PFSK-1 (cell line): ENCODE data around the gene COQ9.

ENCODE experiments used
- FOXP2 ChIP-seq: optimal IDR thresholded peaks from 2 replicates; pipeline ENCODE3; 2011; ENCODE audit warnings: borderline replicate concordance, control low read depth, inconsistent platforms; ENCODE audit not compliant: insufficient read depth; ENCODE audit errors: extremely low read length, extremely low read depth
- POLR2AphosphoS5 ChIP-seq: IDR thresholded peaks from 2 replicates; pipeline ENCODE4 v1.6.1; 2012; ENCODE audit warnings: low read depth, mild to moderate bottlenecking, control low read depth, low read length, moderate library complexity
- REST ChIP-seq, 2 experiments: IDR thresholded peaks; 2 replicates each; pipeline versions ENCODE4 v1.6.1 to v1.8.0; 2011 to 2012; ENCODE audit warnings: low read depth in 2 of 2, low read length in 2 of 2, control low read depth in 1 of 2, inconsistent platforms in 1 of 2, mild to moderate bottlenecking in 1 of 2, moderate library complexity in 1 of 2; ENCODE audit not compliant: insufficient read depth in 1 of 2
- SIN3A ChIP-seq: IDR thresholded peaks from 2 replicates; pipeline ENCODE4 v1.6.1; 2012; ENCODE audit warnings: mild to moderate bottlenecking, low read length, moderate library complexity, borderline replicate concordance; ENCODE audit not compliant: insufficient read depth
- TAF1 ChIP-seq: IDR thresholded peaks from 2 replicates; pipeline ENCODE4 v1.6.1; 2012; ENCODE audit warnings: low read length, control low read depth, borderline replicate concordance; ENCODE audit not compliant: insufficient read depth

Gene COQ9

GRCh38 chr16:57427307-57427706, 20.0 kb upstream of the COQ9 start:
- no peak for TF ChIP-seq FOXP2

GRCh38 chr16:57427824-57428223, 19.5 kb upstream of the COQ9 start:
- TF ChIP-seq SIN3A = no peak
- TF ChIP-seq FOXP2 = no peak
- TF ChIP-seq TAF1 = no peak
- TF ChIP-seq REST (IDR thresholded peaks at IDR 0.05; ENCODE audit: insufficient read depth in 1 of 2, low read depth in 2 of 2, low read length in 2 of 2) = no peak
- no peak for TF ChIP-seq POLR2AphosphoS5

- TF ChIP-seq REST (IDR thresholded peaks at IDR 0.05; ENCODE audit: insufficient read depth in 1 of 2, low read depth in 2 of 2, low read length in 2 of 2) (no peak), TAF1 (no peak), POLR2AphosphoS5 (no peak), SIN3A (no peak), FOXP2 (no peak)
Observed at GRCh38 chr16:57430955-57431354, 16.3 kb upstream of the COQ9 start.

- TF ChIP-seq POLR2AphosphoS5 = no peak
- no peak for TF ChIP-seq SIN3A
- no peak for TF ChIP-seq REST (IDR thresholded peaks at IDR 0.05; ENCODE audit: insufficient read depth in 1 of 2, low read depth in 2 of 2, low read length in 2 of 2)
- TF ChIP-seq TAF1 = no peak
- no peak for TF ChIP-seq FOXP2
Observed at GRCh38 chr16:57432505-57432904, 14.8 kb upstream of the COQ9 start.

- TF ChIP-seq POLR2AphosphoS5 (no peak), REST (IDR thresholded peaks at IDR 0.05; ENCODE audit: insufficient read depth in 1 of 2, low read depth in 2 of 2, low read length in 2 of 2) (no peak), FOXP2 (no peak), SIN3A (no peak), TAF1 (no peak)
Observed at GRCh38 chr16:57432989-57433388, 14.3 kb upstream of the COQ9 start.
